Common myeloid progenitor, CD34-positive (primary cell): ENCODE measurements around the gene ROR2.
A peak's percentile ranks its signal among the peaks of the same experiment; 100 is the strongest.

Experiments used
- CTCF ChIA-PET: fragments of 350-600 bp; sonication (Branson Sonifier 250); formaldehyde crosslinking; loops from one replicate; lab custom pipeline; 2021; ENCODE audit warnings: antibody characterized with exemption; lab: Charles Lee
- POLR2A ChIA-PET: fragments of 350-600 bp; sonication (Branson Sonifier 250); formaldehyde crosslinking; loops from one replicate; lab custom pipeline; 2021; ENCODE audit warnings: antibody characterized with exemption; lab: Charles Lee
- DNase-seq, 3 donors: peaks; one replicate each; pipeline versions ENCODE4 v3.0.0 to v3.0.0-alpha.2; 2013
- H3K27ac ChIP-seq, 2 experiments: 1 replicate in 1 of 2; 2 replicates in 1 of 2; pipeline ENCODE4 v1.7.0; 2013; ENCODE audit warnings: inconsistent platforms in 2 of 2, low read length in 2 of 2, mild to moderate bottlenecking in 2 of 2, low read depth in 1 of 2, moderate library complexity in 1 of 2; ENCODE audit not compliant: severe bottlenecking in 2 of 2, insufficient read depth in 1 of 2, poor library complexity in 1 of 2
- H3K27me3 ChIP-seq, 5 experiments: replicated peaks in 2 of 5; 1 replicate in 3 of 5; 2 replicates in 2 of 5; pipeline versions ENCODE4 v1.6.1 to v1.7.0; 2013; ENCODE audit warnings: low read length in 4 of 5, mild to moderate bottlenecking in 2 of 5, moderate library complexity in 2 of 5, inconsistent platforms in 1 of 5; ENCODE audit not compliant: insufficient read depth in 5 of 5, control insufficient read depth in 4 of 5
- H3K36me3 ChIP-seq, 4 experiments: 1 replicate in 2 of 4; 2 replicates in 2 of 4; pipeline versions ENCODE4 v1.6.1 to v1.7.0; 2013; ENCODE audit warnings: low read length in 3 of 4, control low read depth in 1 of 4, mild to moderate bottlenecking in 1 of 4; ENCODE audit not compliant: control insufficient read depth in 4 of 4, insufficient read depth in 4 of 4
- H3K4me1 ChIP-seq, 4 experiments: 1 replicate in 3 of 4; 2 replicates in 1 of 4; pipeline versions ENCODE4 v1.6.1 to v1.7.1; 2013; ENCODE audit warnings: low read length in 3 of 4, mild to moderate bottlenecking in 3 of 4, control low read depth in 1 of 4, inconsistent platforms in 1 of 4, moderate library complexity in 1 of 4; ENCODE audit not compliant: control insufficient read depth in 4 of 4, insufficient read depth in 4 of 4; ENCODE audit errors: control extremely low read depth in 1 of 4
- H3K4me3 ChIP-seq, 7 experiments: 1 replicate in 4 of 7; 2 replicates in 3 of 7; pipeline versions ENCODE4 v1.5.1 to v1.7.0; 2013; ENCODE audit warnings: mild to moderate bottlenecking in 7 of 7, low read length in 6 of 7, moderate library complexity in 6 of 7, inconsistent platforms in 2 of 7, low read depth in 2 of 7, control low read depth in 1 of 7; ENCODE audit not compliant: insufficient read depth in 4 of 7, control insufficient read depth in 1 of 7; ENCODE audit errors: extremely low read depth in 1 of 7
- H3K9me3 ChIP-seq, 5 experiments: 1 replicate in 4 of 5; 2 replicates in 1 of 5; pipeline versions ENCODE4 v1.6.1 to v1.7.1; 2013; ENCODE audit warnings: low read length in 4 of 5, mild to moderate bottlenecking in 2 of 5, inconsistent platforms in 1 of 5, low read depth in 1 of 5, moderate library complexity in 1 of 5; ENCODE audit not compliant: control insufficient read depth in 4 of 5, insufficient read depth in 2 of 5; ENCODE audit errors: control extremely low read depth in 1 of 5
- WGBS: methylation state at CpG from one replicate; pipeline ENCODE4 v1.1.5; 2013; ENCODE audit not compliant: insufficient coverage; 5-methylcytosine and 5-hydroxymethylcytosine counted together

The ROR2 gene

GRCh38 chr9:91963711-91964240, 13.7 kb upstream of the ROR2 start:
- 96% methylated on average over 2 of the region's 2 CpGs for WGBS

GRCh38 chr9:91960367-91960766, 10.3 kb upstream of the ROR2 start:
- POLR2A ChIA-PET = no interaction called here
- WGBS = no CpG with 5 or more reads among the region's 1 CpG
- Histone ChIP-seq H3K4me1 (no peaks in the 10 kb centered on the region), H3K27me3 (peaks cover 0 to 5% (median 0%) of the 10 kb centered on the region in 5 experiments), H3K27ac (no peak overlapping the region), H3K4me3 (no peak overlapping the region), H3K9me3 (peaks cover 0 to 6% (median 0%) of the 10 kb centered on the region in 5 experiments), H3K36me3 (no peaks in the 10 kb centered on the region)
- no peak for DNase-seq
- CTCF ChIA-PET = interaction anchor here (3.1 kb wide), 1 partner anchor 10 kb away, joined by 10 read pairs; the partner anchor contains the start of gene ROR2

More at GRCh38 chr9:91963711-91964240, 13.7 kb upstream of the ROR2 start:
- POLR2A ChIA-PET = interaction anchor here (0.5 kb wide), 1 partner anchor 8 kb away, joined by 4 read pairs; no protein-coding TSS in a partner anchor
- Histone ChIP-seq H3K27me3 (peaks cover 0 to 7% (median 3%) of the 10 kb centered on the region in 5 experiments), H3K36me3 (no peaks in the 10 kb centered on the region), H3K4me3 (no peak overlapping the region), H3K9me3 (peaks cover 0 to 6% (median 0%) of the 10 kb centered on the region in 5 experiments), H3K4me1 (no peaks in the 10 kb centered on the region), H3K27ac (no peak overlapping the region)
- DNase-seq = no peak
- CTCF ChIA-PET = interaction anchor here (0.6 to 1.7 kb wide), 4 partner anchors 8 to 46 kb away, joined by 3 to 7 read pairs (median 4); no protein-coding TSS in a partner anchor

GRCh38 chr9:91958174-91958573, 8.1 kb upstream of the ROR2 start:
- 100% methylated on average over 3 of the region's 5 CpGs for WGBS
- ChIA-PET CTCF (interaction anchor here (0.6 to 3.1 kb wide), 4 partner anchors 8 to 23 kb away, joined by 3 to 10 read pairs (median 3); partner anchors contain the start of gene ROR2), POLR2A (no interaction called here)

DNA sequence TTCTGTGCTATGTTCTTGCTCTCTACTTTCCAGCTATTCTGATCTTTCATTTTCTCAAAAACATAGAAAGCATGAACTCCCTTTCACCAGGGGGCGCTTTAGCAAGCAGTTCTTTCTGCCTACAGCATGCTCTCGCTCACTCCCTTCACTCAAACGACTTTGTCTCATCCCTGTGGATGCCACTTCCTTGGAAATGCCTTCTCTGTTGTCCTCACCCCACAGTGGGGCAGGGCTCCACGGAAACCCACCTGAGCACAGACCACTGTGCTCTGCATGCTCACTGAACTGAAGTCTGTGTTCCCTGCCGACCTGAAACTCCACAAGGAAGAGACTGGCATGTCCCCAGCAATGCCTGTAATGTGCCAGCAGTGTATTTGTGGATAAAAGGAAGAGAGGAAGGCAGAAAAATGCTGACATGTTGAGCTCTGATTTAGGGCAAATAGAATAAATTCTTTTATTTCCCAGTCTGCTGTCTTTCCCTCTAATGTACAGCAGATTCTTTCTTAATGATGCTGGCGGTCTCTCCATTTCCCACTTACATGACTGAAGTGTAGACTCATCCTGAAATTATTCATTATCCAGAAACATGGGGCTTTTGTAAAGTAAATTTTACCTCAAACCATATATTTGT, 4.9 kb upstream of the ROR2 start:
- no peak overlapping the region for H3K27ac ChIP-seq
- H3K27me3 ChIP-seq = peaks cover 11 to 40% (median 14%) of the 10 kb centered on the region in 5 experiments
- WGBS = 21% methylated on average over 4 of the region's 6 CpGs
- H3K36me3 ChIP-seq = no peaks in the 10 kb centered on the region
- DNase-seq = peak in 2 of 3 donors; percentile 41 to 55
- peaks cover 0 to 8% (median 3%) of the 10 kb centered on the region in 5 experiments for H3K9me3 ChIP-seq
- no peak overlapping the region for H3K4me3 ChIP-seq
- ChIA-PET CTCF (interaction anchor here (0.9 to 4.0 kb wide), 6 partner anchors 8 to 179 kb away, joined by 3 to 15 read pairs (median 6); no protein-coding TSS in a partner anchor), POLR2A (interaction anchor here (0.6 kb wide), 1 partner anchor 9 kb away, joined by 4 read pairs; no protein-coding TSS in a partner anchor)
- peaks cover 0 to 12% (median 6%) of the 10 kb centered on the region in 4 experiments for H3K4me1 ChIP-seq

More at GRCh38 chr9:91958174-91958573, 8.1 kb upstream of the ROR2 start:
- DNase-seq = no peak
- H3K4me1 ChIP-seq = peaks cover 0 to 1% (median 0%) of the 10 kb centered on the region in 4 experiments
- H3K27ac ChIP-seq = no peak overlapping the region
- no peaks in the 10 kb centered on the region for H3K36me3 ChIP-seq
- H3K4me3 ChIP-seq = no peak overlapping the region
- peaks cover 0 to 8% (median 3%) of the 10 kb centered on the region in 5 experiments for H3K27me3 ChIP-seq
- peaks cover 0 to 2% (median 0%) of the 10 kb centered on the region in 5 experiments for H3K9me3 ChIP-seq

DNA sequence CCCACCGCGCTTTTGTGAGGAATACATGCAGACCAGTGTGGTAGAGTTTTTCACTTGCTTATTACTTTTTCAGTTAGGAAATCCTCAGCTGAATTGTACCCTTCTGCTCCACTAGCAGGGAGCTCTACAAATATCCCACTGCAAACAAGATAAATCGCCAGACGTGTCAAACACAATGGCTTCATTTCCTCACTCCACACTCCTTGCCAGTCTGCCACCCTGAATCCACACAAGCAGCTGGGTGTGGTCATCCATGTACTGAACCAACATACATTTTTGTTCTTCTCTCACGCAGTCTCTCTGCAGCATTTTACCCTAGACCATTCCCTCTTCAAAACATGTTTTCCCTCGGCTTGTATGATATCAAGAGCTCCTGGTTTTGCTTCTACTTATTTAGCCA, 3.7 kb upstream of the ROR2 start:
- peaks cover 0 to 8% (median 3%) of the 10 kb centered on the region in 5 experiments for H3K9me3 ChIP-seq
- peaks cover 12 to 52% (median 16%) of the 10 kb centered on the region in 5 experiments for H3K27me3 ChIP-seq
- CTCF ChIA-PET = interaction anchor here (0.6 to 4.0 kb wide), 11 partner anchors 9 to 883 kb away, joined by 3 to 15 read pairs (median 3); no protein-coding TSS in a partner anchor
- H3K36me3 ChIP-seq = no peaks in the 10 kb centered on the region
- 96% methylated on average over 6 of the region's 6 CpGs for WGBS
- no peak overlapping the region for H3K27ac ChIP-seq
- peaks cover 0 to 24% (median 15%) of the 10 kb centered on the region in 4 experiments for H3K4me1 ChIP-seq
- H3K4me3 ChIP-seq = no peak overlapping the region
- POLR2A ChIA-PET = no interaction called here
- no peak for DNase-seq

- DNase-seq = no peak
- WGBS = 98% methylated on average over 5 of the region's 6 CpGs
- Histone ChIP-seq H3K27ac (no peak overlapping the region), H3K36me3 (no peaks in the 10 kb centered on the region), H3K4me1 (peaks cover 0 to 28% (median 16%) of the 10 kb centered on the region in 4 experiments), H3K4me3 (no peak overlapping the region), H3K9me3 (peaks cover 0 to 8% (median 3%) of the 10 kb centered on the region in 5 experiments), H3K27me3 (peaks cover 14 to 68% (median 30%) of the 10 kb centered on the region in 5 experiments)
- ChIA-PET POLR2A (no interaction called here), CTCF (interaction anchor here (1.0 to 4.0 kb wide), 7 partner anchors 8 to 194 kb away, joined by 3 to 15 read pairs (median 7); no protein-coding TSS in a partner anchor)
These were observed 2.0 kb upstream of the ROR2 start for GRCh38 chr9:91951944-91952520.
